Heart right ventricle (tissue), 16 donors: Measurements from ENCODE around the gene MVB12B. TPM values are rescaled to one million over a fixed set of nuclear protein-coding genes. Genes with fewer than 3 reads are reported as not detected.

Experiments
- ATAC-seq, 8 donors: fragments of 200-7000 bp; cut with Tn5 transposase; one replicate each; pipeline ENCODE4 v1.9.1; 2020; ENCODE audit warnings: mild to moderate bottlenecking in 8 of 8, moderate library complexity in 8 of 8, moderate number of reproducible peaks in 1 of 8
- DNase-seq, 2 donors: peaks; one replicate each; pipeline ENCODE4 v3.0.0-alpha.2; 2020
- H3K27ac ChIP-seq, 10 donors: fragments of 200-600 bp; sonication (generic) in 2 of 10; one replicate each; pipeline versions ENCODE4 v1.5.0 to v1.8.0; 2020 to 2022; ENCODE audit warnings: mild to moderate bottlenecking in 3 of 10
- H3K27me3 ChIP-seq, 7 donors: fragments of 200-600 bp; one replicate each; pipeline ENCODE4 v1.8.0; 2021 to 2022; ENCODE audit warnings: mild to moderate bottlenecking in 2 of 7
- H3K36me3 ChIP-seq, 9 donors: fragments of 200-600 bp; sonication (generic) in 1 of 9; one replicate each; pipeline versions ENCODE4 v1.5.0 to v1.8.0; 2020 to 2022; ENCODE audit warnings: mild to moderate bottlenecking in 2 of 9
- H3K4me1 ChIP-seq, 9 donors: fragments of 200-600 bp; sonication (generic) in 1 of 9; one replicate each; pipeline versions ENCODE4 v1.5.0 to v1.8.0; 2020 to 2022; ENCODE audit warnings: mild to moderate bottlenecking in 4 of 9
- H3K4me3 ChIP-seq, 10 donors: fragments of 200-600 bp; sonication (generic) in 2 of 10; one replicate each; pipeline versions ENCODE4 v1.5.0 to v1.8.0; 2020 to 2022; ENCODE audit warnings: mild to moderate bottlenecking in 7 of 10, moderate library complexity in 2 of 10
- H3K9me3 ChIP-seq, 11 donors: fragments of 200-600 bp in 10 of 11; sonication (generic) in 2 of 11; one replicate each; pipeline versions ENCODE4 v1.5.0 to v1.8.0; 2013 to 2022; ENCODE audit warnings: mild to moderate bottlenecking in 2 of 11, control low read depth in 1 of 11, moderate library complexity in 1 of 11
- CTCF ChIP-seq, 9 donors: fragments of 200-600 bp; sonication (generic) in 2 of 9; IDR thresholded peaks; one replicate each; pipeline versions ENCODE4 v1.5.0 to v1.8.0; 2021 to 2022; ENCODE audit warnings: antibody characterized with exemption in 9 of 9, mild to moderate bottlenecking in 5 of 9, moderate library complexity in 1 of 9
- WGBS, 2 donors: extraction: QIAGEN DNeasy Blood & Tissue Kit; methylation state at CpG; one replicate each; pipeline ENCODE4 v1.1.7; 2013; ENCODE audit warnings: inconsistent platforms in 1 of 2; 5-methylcytosine and 5-hydroxymethylcytosine counted together
- intact Hi-C, 10 donors: fragments of 100-400 bp; cut with DNase I; formaldehyde crosslinking; loops; one replicate each; pipeline versions ENCODE4 v1.11.1 to v1.14.2; 2022
- polyA plus RNA-seq, 2 donors: library from polyadenylated mRNA; stranded (reverse); fragments of 200-250 nt; gene quantifications; one replicate each; pipeline ENCODE4 v1.2.3, GENCODE V29; 2013
- total RNA-seq, 10 donors: library from RNA; stranded (reverse); fragmentation: NEBNext Ultra II Directional in 3 of 10; extraction: Animal tissue kit (Norgen Biotek cat#: 25700) in 3 of 10; gene quantifications; one replicate each; pipeline versions ENCODE4 v1.2.1 to v1.2.4, GENCODE V29; 2021 to 2023
- donor health status: Arrhythmogenic right ventricular cardiomyopathy.
- donor health status: ischemic (EF 13 %, LVEDD 7.1; RV severe dilation, severe dysfunction).
- donor health status: healthy with polysubstance abuse.
- donor health status: DM: no; HTN: yes; CAD: no.
- donor health status: DM: no; HTN: no; CAD: no.
- donor health status: ischemic (EF 25% LVEDD 6.9; RV normal size, moderate dysfunction).
- donor health status: ischemic (EF 25% LVEDD 5.7; RV mildly dilated, moderate dysfunction).
- donor health status: healthy.
- donor health status: DM: yes; HTN: yes; CAD: no.
- donor health status: Ischemic cardiomyopathy.
- donor health status: ischemic (EF 35%, LVEDD 5.7; RV mildly dilated, moderate dysfunction).
- donor health status: nonischemic (EF 11% LVEDD 7.7; RV severe dilation, severe dysfunction).
- donor health status: DM: yes; HTN: yes; CAD: no.
- donor health status: PGD.
- donor health status: ischemic (EF 29% LVEDD 5.4; RV normal size, mild dysfunction).
- donor health status: nonischemic (EF 23%, LVEDD 6.1; RV moderate dilation, normal function).

Gene MVB12B
- total and polyA plus RNA-seq, 12 donors, result 2.8 to 16.5 (median 10.6) TPM

DNA sequence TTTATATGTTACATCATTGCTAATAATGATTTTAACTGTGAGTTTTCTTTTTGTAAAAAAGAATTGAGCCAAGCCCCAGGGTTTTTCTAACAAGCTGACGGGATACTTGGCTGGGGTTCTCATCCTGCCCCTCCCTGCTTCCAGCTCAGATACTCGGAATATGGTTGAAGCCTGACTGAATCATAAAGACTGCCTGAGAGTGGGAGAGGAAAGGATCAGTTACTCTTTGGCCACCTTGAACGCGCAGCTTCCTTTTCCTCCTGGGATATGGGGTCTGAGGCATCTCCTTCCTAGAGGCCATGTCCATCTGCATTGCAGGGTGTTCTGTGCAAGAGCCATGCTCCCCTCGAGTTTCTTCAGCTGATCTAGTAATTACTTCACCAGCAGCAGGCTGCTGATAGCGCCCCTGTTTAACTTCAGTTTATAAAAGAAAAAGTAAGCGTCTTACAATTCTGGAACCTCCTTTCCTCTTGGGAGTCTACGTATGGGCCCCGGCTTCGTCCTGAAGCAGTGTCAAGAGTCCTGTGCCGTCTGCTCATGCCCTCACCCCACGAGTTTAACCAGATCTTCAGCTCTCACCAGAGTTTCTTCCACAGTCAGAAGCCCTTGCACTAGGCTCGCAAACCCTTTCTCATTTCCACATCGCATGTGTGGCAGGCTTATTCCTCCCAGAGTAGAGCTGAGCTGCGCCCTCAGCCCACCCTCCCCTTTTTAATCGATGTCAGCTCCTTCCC is 130.0 kb downstream of the MVB12B start:
- TF ChIP-seq CTCF (IDR thresholded peaks at IDR 0.05), result no peak
- ATAC-seq (peak in 6 of 8 donors; percentile 38 to 78 (median 46)), DNase-seq (peak in 1 of 2 donors; percentile 16)
- Histone ChIP-seq H3K4me1 (peaks cover 0 to 13% (median 6%) of the 10 kb centered on the region in 9 donors), H3K27me3 (no peaks in the 10 kb centered on the region), H3K27ac (peak overlapping the region in 1 of 10 donors; percentile 41), H3K4me3 (no peak overlapping the region), H3K36me3 (peaks cover 0 to 9% (median 0%) of the 10 kb centered on the region in 9 donors), H3K9me3 (no peaks in the 10 kb centered on the region)
- WGBS, 2 donors, result 57 to 58% methylated on average over 16 of the region's 16 CpGs
- intact Hi-C loops, result loop anchor here in 1 of 10 donors (5.0 kb wide), 1 partner anchor 39 kb away; no protein-coding TSS in a partner anchor

GRCh38 chr9:126457175-126457547 is 130.5 kb downstream of the MVB12B start:
- H3K27me3 ChIP-seq, result no peaks in the 10 kb centered on the region
- ATAC-seq (no peak), DNase-seq (no peak)
- no peaks in the 10 kb centered on the region for H3K9me3 ChIP-seq
- 93 to 97% methylated on average over 5 of the region's 5 CpGs for WGBS, 2 donors
- peak overlapping the region in 1 of 10 donors; percentile 41 for H3K27ac ChIP-seq
- H3K36me3 ChIP-seq, result peaks cover 0 to 11% (median 0%) of the 10 kb centered on the region in 9 donors
- peaks cover 0 to 13% (median 6%) of the 10 kb centered on the region in 9 donors for H3K4me1 ChIP-seq
- no peak overlapping the region for H3K4me3 ChIP-seq
- intact Hi-C loops, result loop anchor here in 1 of 10 donors (5.0 kb wide), 1 partner anchor 40 kb away; no protein-coding TSS in a partner anchor
- TF ChIP-seq CTCF (IDR thresholded peaks at IDR 0.05), result no peak

- no peak overlapping the region for H3K27ac ChIP-seq
- no peaks in the 10 kb centered on the region for H3K9me3 ChIP-seq
- H3K27me3 ChIP-seq, result no peaks in the 10 kb centered on the region
- peaks cover 0 to 11% (median 0%) of the 10 kb centered on the region in 9 donors for H3K36me3 ChIP-seq
- no peak overlapping the region for H3K4me3 ChIP-seq
- H3K4me1 ChIP-seq, result peaks cover 0 to 13% (median 6%) of the 10 kb centered on the region in 9 donors
- intact Hi-C loops, result loop anchor here in 1 of 10 donors (5.0 kb wide), 1 partner anchor 41 kb away; no protein-coding TSS in a partner anchor
- TF ChIP-seq CTCF (IDR thresholded peaks at IDR 0.05), result no peak
- no peak for ATAC-seq
- 90 to 93% methylated on average over 9 of the region's 9 CpGs for WGBS, 2 donors
- no peak for DNase-seq
These were observed 131.3 kb downstream of the MVB12B start for GRCh38 chr9:126457890-126458289.

GRCh38 chr9:126459126-126459525 is 132.5 kb downstream of the MVB12B start:
- H3K36me3 ChIP-seq, result peaks cover 0 to 11% (median 0%) of the 10 kb centered on the region in 9 donors
- H3K4me1 ChIP-seq, result peaks cover 0 to 13% (median 6%) of the 10 kb centered on the region in 9 donors
- TF ChIP-seq CTCF (IDR thresholded peaks at IDR 0.05), result no peak
- no peak for DNase-seq
- H3K27me3 ChIP-seq, result no peaks in the 10 kb centered on the region
- no peaks in the 10 kb centered on the region for H3K9me3 ChIP-seq
- 94 to 96% methylated on average over 7 of the region's 7 CpGs for WGBS, 2 donors
- H3K27ac ChIP-seq, result no peak overlapping the region
- no peak overlapping the region for H3K4me3 ChIP-seq
- no peak for ATAC-seq
- intact Hi-C loops, result loop anchor here in 1 of 10 donors (5.0 kb wide), 1 partner anchor 42 kb away; no protein-coding TSS in a partner anchor
